22Rv1 (cell line): ENCODE results near the gene PON2.

Source experiments
- CTCF ChIP-seq: fragments of 450-650 bp; IDR thresholded peaks from 2 replicates; pipeline ENCODE4 v1.5.1; 2017; ENCODE audit warnings: mild to moderate bottlenecking
- ZFX ChIP-seq: fragments of 450-650 bp; IDR thresholded peaks from 2 replicates; pipeline ENCODE4 v1.6.1; 2017; ENCODE audit warnings: antibody characterized with exemption, borderline replicate concordance

DNA sequence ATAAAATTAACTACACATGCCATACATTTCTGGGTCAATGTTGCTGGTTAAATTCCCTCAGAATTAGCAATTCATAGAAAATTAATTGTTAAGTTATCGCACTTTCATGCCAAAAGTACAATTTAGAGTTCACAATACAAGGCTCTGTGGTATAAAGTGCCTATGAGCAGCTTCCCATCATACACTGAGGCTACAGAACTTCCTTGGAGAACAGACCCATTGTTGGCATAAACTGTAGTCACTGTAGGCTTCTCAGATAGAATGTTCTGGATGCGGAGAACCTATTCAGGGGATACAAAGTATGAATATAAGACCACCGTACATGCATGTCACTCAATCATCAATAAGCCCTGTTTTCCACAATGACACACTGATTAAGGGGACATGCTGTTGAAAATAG lies 29.6 kb downstream of the PON2 start:
- TF ChIP-seq CTCF, result no peak
- no peak for TF ChIP-seq ZFX
